ENCODE data around the gene SLC1A2.

- TF ChIP-seq CTCF (conservative IDR thresholded peaks at IDR 0.05; ENCODE audit: low read length): no peak
- TF ChIP-seq EZH2phosphoT487 (IDR thresholded peaks at IDR 0.05; ENCODE audit: borderline replicate concordance): no peak
Observed at GRCh38 chr11:35241531-35241930, 177.8 kb downstream of the SLC1A2 start.

Data from Loucy (cell line).